ENCODE data around the gene PYGB.

Gene PYGB

DNA sequence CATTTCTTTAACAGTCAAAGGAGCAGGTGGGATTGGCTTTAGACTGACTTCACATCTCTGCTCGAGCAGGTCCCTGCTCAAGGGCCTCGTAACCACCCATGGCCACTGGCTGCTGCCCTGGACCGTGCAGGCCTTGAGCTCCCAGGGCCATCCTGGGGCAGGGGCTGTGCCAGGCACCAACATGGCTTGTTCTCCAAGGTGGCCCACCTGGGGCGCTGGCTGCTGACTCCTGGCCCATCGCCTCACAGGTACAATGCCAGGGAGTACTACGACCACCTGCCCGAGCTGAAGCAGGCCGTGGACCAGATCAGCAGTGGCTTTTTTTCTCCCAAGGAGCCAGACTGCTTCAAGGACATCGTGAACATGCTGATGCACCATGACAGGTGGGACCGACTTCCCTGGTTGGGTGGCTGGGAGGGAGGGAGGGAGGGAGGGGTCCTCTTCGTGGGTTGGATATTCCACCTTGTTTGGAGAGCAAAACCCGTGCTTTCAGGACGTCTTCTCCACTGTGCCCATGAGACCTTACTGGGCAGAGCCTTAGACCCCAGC, 46.1 kb downstream of the PYGB start:
- TF ChIP-seq NFIC (IDR thresholded peaks at IDR 0.05) (no peak), RAD21 (IDR thresholded peaks at IDR 0.05; ENCODE audit: low read depth) (no peak), EP300 (IDR thresholded peaks at IDR 0.05; ENCODE audit: borderline replicate concordance) (no peak), FOXM1 (IDR thresholded peaks at IDR 0.05; ENCODE audit: borderline replicate concordance, low read depth) (no peak), EGR1 (IDR thresholded peaks at IDR 0.05) (no peak), YY1 (IDR thresholded peaks at IDR 0.05; ENCODE audit: low read depth) (no peak), TCF12 (IDR thresholded peaks at IDR 0.05; ENCODE audit: low read depth) (no peak), TAF1 (IDR thresholded peaks at IDR 0.05; ENCODE audit: low read depth) (no peak), TEAD4 (IDR thresholded peaks at IDR 0.05) (no peak)
- TF ChIP-seq, protein P1, sequence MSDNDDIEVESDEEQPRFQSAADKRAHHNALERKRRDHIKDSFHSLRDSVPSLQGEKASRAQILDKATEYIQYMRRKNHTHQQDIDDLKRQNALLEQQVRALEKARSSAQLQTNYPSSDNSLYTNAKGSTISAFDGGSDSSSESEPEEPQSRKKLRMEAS (IDR thresholded peaks at IDR 0.05) = no peak
- TF ChIP-seq, protein P2, sequence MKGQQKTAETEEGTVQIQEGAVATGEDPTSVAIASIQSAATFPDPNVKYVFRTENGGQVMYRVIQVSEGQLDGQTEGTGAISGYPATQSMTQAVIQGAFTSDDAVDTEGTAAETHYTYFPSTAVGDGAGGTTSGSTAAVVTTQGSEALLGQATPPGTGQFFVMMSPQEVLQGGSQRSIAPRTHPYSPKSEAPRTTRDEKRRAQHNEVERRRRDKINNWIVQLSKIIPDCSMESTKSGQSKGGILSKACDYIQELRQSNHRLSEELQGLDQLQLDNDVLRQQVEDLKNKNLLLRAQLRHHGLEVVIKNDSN (IDR thresholded peaks at IDR 0.05) = no peak

DNA sequence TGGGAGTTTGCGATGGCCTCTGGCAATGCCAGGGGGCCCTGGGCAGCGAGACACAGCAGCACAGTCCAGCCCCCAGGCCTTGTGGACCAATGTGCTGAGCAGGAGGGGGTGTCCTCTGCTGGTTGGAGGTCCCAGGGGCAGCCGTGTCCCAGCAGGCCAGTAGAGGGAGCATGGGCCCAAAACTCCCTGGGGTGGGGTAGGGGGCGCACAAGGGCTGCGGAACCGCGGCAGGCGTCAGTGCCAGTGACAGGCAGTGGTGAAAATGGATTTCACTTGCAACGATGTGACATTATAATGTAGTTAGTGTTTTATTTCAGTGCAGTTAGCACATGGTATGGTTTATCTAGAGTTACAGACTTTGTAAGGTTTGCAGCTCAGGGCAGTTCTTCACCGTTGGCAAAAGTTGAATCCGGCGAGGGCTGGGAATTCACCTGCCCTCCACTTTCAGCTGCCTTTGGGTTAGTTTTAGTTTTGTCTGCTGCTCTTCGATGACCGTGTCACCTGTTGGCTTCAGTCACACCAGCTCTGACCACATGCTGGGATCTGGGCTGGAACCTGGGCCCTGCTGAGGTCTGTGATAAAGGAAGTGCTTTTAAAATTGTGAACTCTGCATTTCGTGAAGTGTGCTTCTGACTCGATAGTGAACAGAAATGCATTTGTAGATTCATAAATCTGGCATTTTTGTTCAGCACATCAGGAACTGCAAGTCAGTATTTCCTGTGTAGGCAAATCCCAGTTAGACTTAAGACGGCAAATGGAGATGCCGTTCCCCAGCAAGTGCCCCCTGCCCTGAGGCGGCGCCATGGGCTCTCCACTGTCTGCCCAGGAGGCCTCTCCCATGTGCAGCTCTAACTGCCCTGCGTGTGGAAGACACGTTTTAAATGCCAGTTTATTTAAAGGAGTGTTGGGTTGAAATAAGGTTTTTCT, 46.8 kb downstream of the PYGB start:
- no peak for TF ChIP-seq EP300 (IDR thresholded peaks at IDR 0.05; ENCODE audit: borderline replicate concordance)
- no peak for TF ChIP-seq YY1 (IDR thresholded peaks at IDR 0.05; ENCODE audit: low read depth)
- peak; percentile 82 for TF ChIP-seq ZBTB7A (IDR thresholded peaks at IDR 0.05; ENCODE audit: low read depth)
- no peak for TF ChIP-seq CEBPB (IDR thresholded peaks at IDR 0.05)
- TF ChIP-seq RAD21 (IDR thresholded peaks at IDR 0.05; ENCODE audit: low read depth) = peak; percentile 62
- TF ChIP-seq TCF12 (IDR thresholded peaks at IDR 0.05; ENCODE audit: low read depth) = no peak
- TF ChIP-seq, protein P3, sequence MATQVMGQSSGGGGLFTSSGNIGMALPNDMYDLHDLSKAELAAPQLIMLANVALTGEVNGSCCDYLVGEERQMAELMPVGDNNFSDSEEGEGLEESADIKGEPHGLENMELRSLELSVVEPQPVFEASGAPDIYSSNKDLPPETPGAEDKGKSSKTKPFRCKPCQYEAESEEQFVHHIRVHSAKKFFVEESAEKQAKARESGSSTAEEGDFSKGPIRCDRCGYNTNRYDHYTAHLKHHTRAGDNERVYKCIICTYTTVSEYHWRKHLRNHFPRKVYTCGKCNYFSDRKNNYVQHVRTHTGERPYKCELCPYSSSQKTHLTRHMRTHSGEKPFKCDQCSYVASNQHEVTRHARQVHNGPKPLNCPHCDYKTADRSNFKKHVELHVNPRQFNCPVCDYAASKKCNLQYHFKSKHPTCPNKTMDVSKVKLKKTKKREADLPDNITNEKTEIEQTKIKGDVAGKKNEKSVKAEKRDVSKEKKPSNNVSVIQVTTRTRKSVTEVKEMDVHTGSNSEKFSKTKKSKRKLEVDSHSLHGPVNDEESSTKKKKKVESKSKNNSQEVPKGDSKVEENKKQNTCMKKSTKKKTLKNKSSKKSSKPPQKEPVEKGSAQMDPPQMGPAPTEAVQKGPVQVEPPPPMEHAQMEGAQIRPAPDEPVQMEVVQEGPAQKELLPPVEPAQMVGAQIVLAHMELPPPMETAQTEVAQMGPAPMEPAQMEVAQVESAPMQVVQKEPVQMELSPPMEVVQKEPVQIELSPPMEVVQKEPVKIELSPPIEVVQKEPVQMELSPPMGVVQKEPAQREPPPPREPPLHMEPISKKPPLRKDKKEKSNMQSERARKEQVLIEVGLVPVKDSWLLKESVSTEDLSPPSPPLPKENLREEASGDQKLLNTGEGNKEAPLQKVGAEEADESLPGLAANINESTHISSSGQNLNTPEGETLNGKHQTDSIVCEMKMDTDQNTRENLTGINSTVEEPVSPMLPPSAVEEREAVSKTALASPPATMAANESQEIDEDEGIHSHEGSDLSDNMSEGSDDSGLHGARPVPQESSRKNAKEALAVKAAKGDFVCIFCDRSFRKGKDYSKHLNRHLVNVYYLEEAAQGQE (IDR thresholded peaks at IDR 0.05; ENCODE audit: low read depth) = no peak
- TF ChIP-seq, protein P1 (IDR thresholded peaks at IDR 0.05) = no peak; the same call in 1 of the 2 replicates

DNA sequence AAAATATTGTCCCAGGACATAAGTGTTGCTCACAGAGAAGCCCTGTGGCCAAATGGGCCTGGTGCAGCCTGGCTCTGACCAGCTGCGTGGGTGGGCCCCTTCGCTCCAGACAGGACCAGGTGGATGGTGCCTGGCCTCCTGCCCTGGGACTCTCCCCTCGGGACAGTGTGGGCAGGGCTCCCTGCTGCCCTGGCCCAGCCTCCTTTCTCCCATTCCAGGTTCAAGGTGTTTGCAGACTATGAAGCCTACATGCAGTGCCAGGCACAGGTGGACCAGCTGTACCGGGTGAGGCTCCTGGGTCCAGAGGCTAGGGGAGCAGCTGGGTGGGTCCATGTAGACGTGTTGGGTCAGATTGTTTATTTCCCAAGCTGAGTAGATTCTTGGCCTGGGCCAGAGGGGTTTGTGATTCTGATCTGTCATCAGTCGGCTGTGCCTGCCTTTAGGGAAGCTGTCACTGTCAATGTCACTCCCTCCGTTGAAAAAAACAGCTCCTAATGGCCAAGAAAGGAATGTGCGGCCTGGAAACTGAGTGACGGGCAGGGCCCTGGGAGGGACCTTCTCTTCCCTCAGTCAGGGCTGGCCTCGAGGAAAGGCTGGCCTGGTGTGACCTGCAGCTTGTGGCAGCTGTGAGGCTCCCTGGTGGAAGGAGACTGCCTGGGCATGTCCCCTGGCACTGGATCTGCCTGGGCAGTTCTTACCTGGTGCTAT, 47.7 kb downstream of the PYGB start:
- TF ChIP-seq TCF12 (IDR thresholded peaks at IDR 0.05; ENCODE audit: low read depth) = no peak
- TF ChIP-seq EGR1 (IDR thresholded peaks at IDR 0.05) = peak; percentile 58

DNA sequence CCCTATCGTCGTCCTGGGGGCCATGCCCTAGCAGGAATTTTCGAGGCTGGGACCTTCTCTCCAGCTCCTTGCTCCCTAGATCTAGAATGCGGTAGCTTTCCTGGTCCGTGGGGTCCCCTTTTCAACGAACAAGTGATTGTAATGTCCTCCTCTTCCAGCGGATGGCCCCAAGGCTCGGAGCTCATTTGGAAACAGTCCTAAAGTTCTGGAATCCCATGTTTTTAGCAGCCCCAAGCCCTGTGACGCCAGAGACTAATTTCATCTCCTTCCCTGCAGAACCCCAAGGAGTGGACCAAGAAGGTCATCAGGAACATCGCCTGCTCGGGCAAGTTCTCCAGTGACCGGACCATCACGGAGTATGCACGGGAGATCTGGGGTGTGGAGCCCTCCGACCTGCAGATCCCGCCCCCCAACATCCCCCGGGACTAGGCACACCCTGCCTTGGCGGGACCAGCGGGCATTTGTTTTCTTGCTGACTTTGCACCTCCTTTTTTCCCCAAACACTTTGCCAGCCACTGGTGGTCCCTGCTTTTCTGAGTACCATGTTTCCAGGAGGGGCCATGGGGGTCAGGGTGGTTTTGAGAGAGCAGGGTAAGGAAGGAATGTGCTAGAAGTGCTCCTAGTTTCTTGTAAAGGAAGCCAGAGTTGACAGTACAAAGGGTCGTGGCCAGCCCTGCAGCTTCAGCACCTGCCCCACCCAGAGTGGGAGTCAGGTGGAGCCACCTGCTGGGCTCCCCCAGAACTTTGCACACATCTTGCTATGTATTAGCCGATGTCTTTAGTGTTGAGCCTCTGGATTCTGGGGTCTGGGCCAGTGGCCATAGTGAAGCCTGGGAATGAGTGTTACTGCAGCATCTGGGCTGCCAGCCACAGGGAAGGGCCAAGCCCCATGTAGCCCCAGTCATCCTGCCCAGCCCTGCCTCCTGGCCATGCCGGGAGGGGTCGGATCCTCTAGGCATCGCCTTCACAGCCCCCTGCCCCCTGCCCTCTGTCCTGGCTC, 48.5 kb downstream of the PYGB start:
- TF ChIP-seq, protein P3 (IDR thresholded peaks at IDR 0.05; ENCODE audit: low read depth) = no peak
- TF ChIP-seq CEBPB (IDR thresholded peaks at IDR 0.05) (no peak), CREB1 (IDR thresholded peaks at IDR 0.05; ENCODE audit: low read depth) (no peak), EP300 (IDR thresholded peaks at IDR 0.05; ENCODE audit: borderline replicate concordance) (no peak), EGR1 (IDR thresholded peaks at IDR 0.05) (no peak), TAF1 (IDR thresholded peaks at IDR 0.05; ENCODE audit: low read depth) (no peak), TCF12 (IDR thresholded peaks at IDR 0.05; ENCODE audit: low read depth) (no peak), FOXM1 (IDR thresholded peaks at IDR 0.05; ENCODE audit: borderline replicate concordance, low read depth) (no peak)
- TF ChIP-seq, protein P2 (IDR thresholded peaks at IDR 0.05) = no peak
- TF ChIP-seq, protein P1 (IDR thresholded peaks at IDR 0.05) = no peak

All from Ishikawa (cell line).